Trophoblast cell (in vitro differentiated cells and primary cell): ENCODE data around the gene TRMT112.

Experiments used
- DNase-seq, 2 donors: peaks; one replicate each; pipeline ENCODE4 v3.0.0-alpha.2; 2016
- H2AFZ ChIP-seq: 2 replicates; pipeline ENCODE4 v1.6.1; 2013; ENCODE audit warnings: low read length, moderate library complexity, mild to moderate bottlenecking; ENCODE audit not compliant: insufficient read depth, poor library complexity
- H2AK5ac ChIP-seq: 2 replicates; pipeline ENCODE4 v1.6.1; 2013; ENCODE audit warnings: mild to moderate bottlenecking, low read length
- H2BK120ac ChIP-seq: 2 replicates; pipeline ENCODE4 v1.6.1; 2013; ENCODE audit warnings: low read length, mild to moderate bottlenecking, moderate library complexity; ENCODE audit not compliant: insufficient read depth, poor library complexity
- H2BK12ac ChIP-seq: 2 replicates; pipeline ENCODE4 v1.6.1; 2013; ENCODE audit warnings: mild to moderate bottlenecking, low read length, moderate library complexity
- H2BK5ac ChIP-seq: 2 replicates; pipeline ENCODE4 v1.6.1; 2013; ENCODE audit warnings: low read length, low read depth, moderate library complexity, mild to moderate bottlenecking; ENCODE audit not compliant: poor library complexity
- H3K14ac ChIP-seq: 2 replicates; pipeline ENCODE4 v1.6.1; 2013; ENCODE audit warnings: mild to moderate bottlenecking, low read length
- H3K18ac ChIP-seq: 2 replicates; pipeline ENCODE4 v1.6.1; 2013; ENCODE audit warnings: mild to moderate bottlenecking, low read length
- H3K23ac ChIP-seq: 2 replicates; pipeline ENCODE4 v1.6.1; 2013; ENCODE audit warnings: low read length
- H3K27ac ChIP-seq: 2 replicates; pipeline ENCODE4 v1.5.1; 2013; ENCODE audit warnings: low read depth, mild to moderate bottlenecking, inconsistent platforms, low read length, moderate library complexity
- H3K27me3 ChIP-seq: 2 replicates; pipeline ENCODE4 v1.6.1; 2013; ENCODE audit warnings: inconsistent platforms, mild to moderate bottlenecking, low read length, moderate library complexity; ENCODE audit not compliant: insufficient read depth
- H3K36me3 ChIP-seq, 2 experiments: 1 replicate in 1 of 2; 2 replicates in 1 of 2; pipeline ENCODE4 v1.6.1; 2013; ENCODE audit warnings: low read length in 2 of 2, mild to moderate bottlenecking in 2 of 2, moderate library complexity in 1 of 2; ENCODE audit not compliant: insufficient read depth in 2 of 2, control insufficient read depth in 1 of 2
- H3K4ac ChIP-seq: 2 replicates; pipeline ENCODE4 v1.6.1; 2013; ENCODE audit warnings: low read depth, mild to moderate bottlenecking, low read length, moderate library complexity
- H3K4me1 ChIP-seq, 2 experiments: 1 replicate in 1 of 2; 2 replicates in 1 of 2; pipeline ENCODE4 v1.6.1; 2013; ENCODE audit warnings: low read length in 2 of 2, mild to moderate bottlenecking in 2 of 2, moderate library complexity in 1 of 2; ENCODE audit not compliant: insufficient read depth in 2 of 2, control insufficient read depth in 1 of 2
- H3K4me2 ChIP-seq: 2 replicates; pipeline ENCODE4 v1.6.1; 2013; ENCODE audit warnings: inconsistent platforms, mild to moderate bottlenecking, low read length, moderate library complexity
- H3K4me3 ChIP-seq: 2 replicates; pipeline ENCODE4 v1.5.1; 2013; ENCODE audit warnings: mild to moderate bottlenecking, low read depth, low read length, inconsistent platforms
- H3K79me1 ChIP-seq: one replicate; pipeline ENCODE4 v1.6.1; 2013; ENCODE audit warnings: low read length
- H3K79me2 ChIP-seq: 2 replicates; pipeline ENCODE4 v1.6.1; 2013; ENCODE audit warnings: low read length, mild to moderate bottlenecking; ENCODE audit not compliant: control insufficient read depth, insufficient read depth, poor library complexity
- H3K9ac ChIP-seq: 2 replicates; pipeline ENCODE4 v1.6.1; 2013; ENCODE audit warnings: mild to moderate bottlenecking, low read length
- H3K9me3 ChIP-seq: 2 replicates; pipeline ENCODE4 v1.6.1; 2013; ENCODE audit warnings: low read depth, mild to moderate bottlenecking, control low read depth, inconsistent platforms, low read length; ENCODE audit not compliant: insufficient read depth
- H4K12ac ChIP-seq: 2 replicates; pipeline ENCODE4 v1.6.1; 2013; ENCODE audit warnings: low read depth, mild to moderate bottlenecking, low read length, moderate library complexity
- H4K8ac ChIP-seq: 2 replicates; pipeline ENCODE4 v1.6.1; 2013; ENCODE audit warnings: low read depth, mild to moderate bottlenecking, low read length, moderate library complexity
- H4K91ac ChIP-seq: one replicate; pipeline ENCODE4 v1.6.1; 2013; ENCODE audit warnings: low read depth, mild to moderate bottlenecking, low read length, moderate library complexity
- WGBS: extraction: QIAGEN DNeasy Blood & Tissue Kit; methylation state at CpG from one replicate; pipeline ENCODE4 v1.1.7; 2013; ENCODE audit warnings: missing lambda C conversion rate; ENCODE audit not compliant: insufficient read length, insufficient coverage; ENCODE audit errors: extremely low coverage; 5-methylcytosine and 5-hydroxymethylcytosine counted together

The TRMT112 gene

DNA sequence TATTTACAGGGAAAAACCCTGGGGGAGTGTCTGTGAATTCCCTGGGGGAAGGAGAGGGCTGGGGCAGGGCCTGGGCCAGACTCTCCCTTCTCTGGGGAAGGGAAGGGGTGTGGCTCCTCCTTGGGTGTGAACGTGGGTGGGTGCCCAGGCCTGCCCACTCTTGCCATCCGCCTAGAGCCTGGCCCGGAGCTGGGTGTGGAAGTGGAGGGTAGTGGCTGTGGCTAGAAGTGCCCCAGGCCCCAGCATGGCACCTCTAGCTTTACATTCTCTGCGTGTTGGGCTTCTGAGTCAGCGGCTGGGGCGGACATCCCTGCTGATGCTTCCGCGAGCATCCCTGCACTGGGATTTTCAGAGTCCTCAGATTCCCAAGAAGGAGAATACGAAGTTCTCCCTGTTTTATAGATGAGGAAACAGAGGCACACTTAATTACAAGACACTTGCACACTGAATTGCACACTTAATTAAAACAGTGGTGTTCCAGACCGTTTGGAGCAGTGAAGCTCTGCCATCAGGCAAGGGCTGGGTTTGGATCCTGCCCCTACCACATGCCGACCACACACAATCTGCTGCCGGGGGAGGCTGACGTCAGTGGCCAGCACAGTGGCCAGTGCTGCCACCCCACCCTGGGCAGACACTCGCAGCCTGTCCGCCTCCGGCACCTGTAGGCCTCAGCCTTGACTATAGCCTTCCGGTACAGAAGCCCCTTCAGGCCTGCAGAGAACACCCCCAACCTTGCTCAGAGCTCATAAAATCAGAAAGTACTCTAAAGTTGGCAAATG is 40.5 kb downstream of the TRMT112 start:
- no CpG with 5 or more reads among the region's 17 CpGs for WGBS

DNA sequence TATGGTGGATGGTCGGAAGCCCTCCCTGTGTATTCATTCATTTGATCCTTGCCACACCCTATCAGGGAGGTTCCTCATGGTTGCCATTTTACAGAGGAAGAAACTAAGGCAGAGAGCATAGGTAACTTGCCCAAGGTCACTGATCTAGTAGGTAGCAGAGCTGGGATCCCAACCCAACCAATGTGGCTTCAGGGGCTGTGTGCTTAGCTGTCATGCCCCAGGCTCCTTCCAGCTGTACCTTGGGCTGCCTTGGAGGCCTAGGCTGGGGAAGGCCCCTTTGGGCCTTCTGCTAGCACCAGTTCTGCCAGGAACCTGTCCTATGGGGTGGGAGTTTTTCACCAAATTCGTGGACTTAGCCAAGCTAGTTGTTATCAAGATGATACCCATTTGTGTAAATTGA is 41.5 kb downstream of the TRMT112 start:
- Histone ChIP-seq H3K4me1 (peaks cover 14 to 16% of the 10 kb centered on the region in 2 experiments), H3K27me3 (no peaks in the 10 kb centered on the region), H2AFZ (no peak overlapping the region), H3K9me3 (no peaks in the 10 kb centered on the region), H2BK12ac (no peak overlapping the region), H3K79me2 (peaks cover 4% of the 10 kb centered on the region), H3K9ac (no peak overlapping the region), H3K4me2 (no peak overlapping the region), H3K14ac (no peak overlapping the region), H3K23ac (no peak overlapping the region), H3K36me3 (peaks cover 19 to 23% of the 10 kb centered on the region in 2 experiments), H4K12ac (no peak overlapping the region), H2BK5ac (peak overlapping the region; percentile 16), H3K18ac (no peak overlapping the region), H3K79me1 (peaks cover 17% of the 10 kb centered on the region), H2BK120ac (peak overlapping the region; percentile 3), H4K91ac (peak overlapping the region; percentile 10), H2AK5ac (no peak overlapping the region), H3K4me3 (no peak overlapping the region), H4K8ac (no peak overlapping the region), H3K27ac (peak overlapping the region; percentile 78), H3K4ac (no peak overlapping the region)
- DNase-seq, result peak; percentile 81
- WGBS, result no CpG with 5 or more reads among the region's 2 CpGs

More for the DNA sequence above, 40.5 kb downstream of the TRMT112 start:
- H3K14ac ChIP-seq, result peak overlapping the region; percentile 46
- H2BK120ac ChIP-seq, result no peak overlapping the region
- no peak overlapping the region for H3K23ac ChIP-seq
- peak; percentile 98 for DNase-seq
- peaks cover 11% of the 10 kb centered on the region for H3K79me1 ChIP-seq
- H3K18ac ChIP-seq, result no peak overlapping the region
- H4K8ac ChIP-seq, result no peak overlapping the region
- H2AK5ac ChIP-seq, result peak overlapping the region; percentile 35
- H3K27ac ChIP-seq, result peak overlapping the region; percentile 38
- no peak overlapping the region for H3K9ac ChIP-seq
- H3K36me3 ChIP-seq, result peaks cover 22 to 23% of the 10 kb centered on the region in 2 experiments
- no peak overlapping the region for H3K4ac ChIP-seq
- no peak overlapping the region for H3K4me2 ChIP-seq
- H3K4me1 ChIP-seq, result peaks cover 14% of the 10 kb centered on the region in 2 experiments
- no peaks in the 10 kb centered on the region for H3K27me3 ChIP-seq
- H4K12ac ChIP-seq, result no peak overlapping the region
- H3K79me2 ChIP-seq, result no peaks in the 10 kb centered on the region
- H3K9me3 ChIP-seq, result no peaks in the 10 kb centered on the region
- H3K4me3 ChIP-seq, result no peak overlapping the region
- peak overlapping the region; percentile 32 for H2BK12ac ChIP-seq
- H2BK5ac ChIP-seq, result no peak overlapping the region
- no peak overlapping the region for H4K91ac ChIP-seq
- H2AFZ ChIP-seq, result no peak overlapping the region

- Histone ChIP-seq H3K4ac (no peak overlapping the region), H3K14ac (no peak overlapping the region), H3K27me3 (no peaks in the 10 kb centered on the region), H3K23ac (no peak overlapping the region), H3K4me3 (no peak overlapping the region), H2BK5ac (peak overlapping the region; percentile 19), H2AFZ (no peak overlapping the region), H4K91ac (peak overlapping the region; percentile 10), H2BK120ac (peak overlapping the region; percentile 4), H3K27ac (peak overlapping the region; percentile 78), H3K18ac (no peak overlapping the region), H3K9me3 (no peaks in the 10 kb centered on the region), H3K4me2 (no peak overlapping the region), H3K79me2 (peaks cover 7% of the 10 kb centered on the region), H4K8ac (no peak overlapping the region), H3K9ac (no peak overlapping the region), H2AK5ac (no peak overlapping the region), H3K36me3 (peaks cover 19 to 23% of the 10 kb centered on the region in 2 experiments), H4K12ac (no peak overlapping the region), H2BK12ac (no peak overlapping the region), H3K79me1 (peaks cover 21% of the 10 kb centered on the region), H3K4me1 (peaks cover 14 to 16% of the 10 kb centered on the region in 2 experiments)
- DNase-seq, result peak; percentile 97 to 98
- no CpG with 5 or more reads among the region's 15 CpGs for WGBS
Observed at GRCh38 chr11:64275031-64275800, 42.1 kb downstream of the TRMT112 start.

DNA sequence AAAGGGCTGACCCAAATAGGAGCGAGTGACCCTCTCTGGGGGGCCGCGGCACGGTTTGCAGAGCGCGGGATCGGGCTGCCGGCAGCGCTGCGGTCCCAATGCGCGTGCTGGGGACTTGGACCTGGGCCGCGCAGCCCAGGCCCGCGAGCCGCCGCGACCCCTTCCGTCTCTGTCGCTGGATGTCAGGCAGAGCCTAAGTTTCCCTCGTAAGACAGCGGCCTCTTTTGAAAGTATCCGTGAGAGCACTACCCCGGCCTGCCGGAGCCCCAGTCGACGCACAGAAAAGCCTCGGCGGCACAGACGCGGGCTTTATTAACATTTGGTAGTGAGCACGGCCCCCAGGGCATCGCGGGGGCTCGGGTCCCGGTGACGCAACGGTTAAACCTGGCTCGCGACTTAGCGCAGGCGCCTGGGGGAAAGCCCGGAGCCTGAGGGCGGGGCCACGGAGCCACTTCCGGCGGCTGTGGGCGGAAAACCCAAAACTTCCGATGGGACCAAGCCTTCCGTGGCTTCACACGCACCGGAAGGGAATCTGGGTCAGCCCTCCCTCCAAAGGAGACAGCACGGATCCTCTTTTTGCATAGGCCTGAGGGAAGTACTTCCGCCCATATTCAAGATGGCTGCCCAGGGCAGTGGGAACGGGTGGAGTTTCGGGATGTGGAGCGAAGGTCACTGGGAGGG is 47.7 kb downstream of the TRMT112 start:
- peak overlapping the region; percentile 64 for H2AFZ ChIP-seq
- peak overlapping the region; percentile 80 for H3K4me3 ChIP-seq
- H2BK12ac ChIP-seq, result no peak overlapping the region
- peaks cover 31 to 33% of the 10 kb centered on the region in 2 experiments for H3K36me3 ChIP-seq
- H4K12ac ChIP-seq, result peak overlapping the region; percentile 99
- peak overlapping the region; percentile 91 for H2BK120ac ChIP-seq
- peak overlapping the region; percentile 99 for H3K27ac ChIP-seq
- H3K9ac ChIP-seq, result peak overlapping the region; percentile 96
- H3K14ac ChIP-seq, result peak overlapping the region; percentile 96
- H3K79me1 ChIP-seq, result peaks cover 28% of the 10 kb centered on the region
- H4K91ac ChIP-seq, result peak overlapping the region; percentile 99
- no peak overlapping the region for H3K23ac ChIP-seq
- peak overlapping the region; percentile 85 for H3K18ac ChIP-seq
- H4K8ac ChIP-seq, result peak overlapping the region; percentile 99
- DNase-seq, result peak; percentile 99 to 100
- H3K4me1 ChIP-seq, result peaks cover 14 to 18% of the 10 kb centered on the region in 2 experiments
- H3K4ac ChIP-seq, result peak overlapping the region; percentile 67
- WGBS, result no CpG with 5 or more reads among the region's 58 CpGs
- H3K27me3 ChIP-seq, result no peaks in the 10 kb centered on the region
- no peaks in the 10 kb centered on the region for H3K9me3 ChIP-seq
- H2BK5ac ChIP-seq, result peak overlapping the region; percentile 98
- H2AK5ac ChIP-seq, result peak overlapping the region; percentile 55
- H3K4me2 ChIP-seq, result peak overlapping the region; percentile 92
- H3K79me2 ChIP-seq, result peaks cover 13% of the 10 kb centered on the region
